Measurements from ENCODE around the gene WNT2.

DNA sequence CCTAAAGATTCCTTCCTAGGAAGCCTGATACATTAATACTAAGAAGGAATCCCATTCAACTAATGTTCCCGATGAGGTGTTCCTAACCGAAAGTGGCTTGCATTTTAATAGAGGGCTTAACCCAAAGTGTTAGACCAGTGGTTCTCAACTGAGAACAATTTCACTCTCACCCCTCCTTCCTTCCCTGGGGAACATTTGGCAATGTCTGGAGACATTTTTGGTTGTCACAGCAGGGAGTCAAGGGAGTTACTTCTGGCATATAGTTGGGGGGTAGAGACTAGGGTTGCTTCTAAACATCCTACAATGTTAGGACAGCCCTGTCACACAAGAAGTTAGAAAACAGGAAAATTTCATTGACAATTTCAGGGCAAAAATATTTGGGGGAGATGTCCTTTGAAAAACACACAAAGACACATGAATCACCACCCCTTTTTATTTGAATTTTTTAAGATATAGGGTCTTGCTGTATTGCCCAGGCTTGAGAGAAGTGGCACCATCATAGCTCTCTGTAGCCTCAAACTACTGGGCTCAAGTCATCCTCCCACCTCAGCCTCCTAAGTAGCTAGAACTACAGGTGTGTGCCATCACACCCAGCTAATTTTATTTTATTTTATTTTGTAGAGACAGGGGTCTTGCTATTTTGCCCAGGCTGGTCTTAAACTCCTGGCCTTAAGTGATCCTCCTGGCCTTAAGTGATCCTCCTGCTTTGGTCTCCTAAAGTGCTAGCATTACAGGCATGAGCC lies 50.7 kb downstream of the WNT2 start:
- no peak for TF ChIP-seq SMC3 (conservative IDR thresholded peaks at IDR 0.05; ENCODE audit: poor library complexity)
- TF ChIP-seq, protein P1, sequence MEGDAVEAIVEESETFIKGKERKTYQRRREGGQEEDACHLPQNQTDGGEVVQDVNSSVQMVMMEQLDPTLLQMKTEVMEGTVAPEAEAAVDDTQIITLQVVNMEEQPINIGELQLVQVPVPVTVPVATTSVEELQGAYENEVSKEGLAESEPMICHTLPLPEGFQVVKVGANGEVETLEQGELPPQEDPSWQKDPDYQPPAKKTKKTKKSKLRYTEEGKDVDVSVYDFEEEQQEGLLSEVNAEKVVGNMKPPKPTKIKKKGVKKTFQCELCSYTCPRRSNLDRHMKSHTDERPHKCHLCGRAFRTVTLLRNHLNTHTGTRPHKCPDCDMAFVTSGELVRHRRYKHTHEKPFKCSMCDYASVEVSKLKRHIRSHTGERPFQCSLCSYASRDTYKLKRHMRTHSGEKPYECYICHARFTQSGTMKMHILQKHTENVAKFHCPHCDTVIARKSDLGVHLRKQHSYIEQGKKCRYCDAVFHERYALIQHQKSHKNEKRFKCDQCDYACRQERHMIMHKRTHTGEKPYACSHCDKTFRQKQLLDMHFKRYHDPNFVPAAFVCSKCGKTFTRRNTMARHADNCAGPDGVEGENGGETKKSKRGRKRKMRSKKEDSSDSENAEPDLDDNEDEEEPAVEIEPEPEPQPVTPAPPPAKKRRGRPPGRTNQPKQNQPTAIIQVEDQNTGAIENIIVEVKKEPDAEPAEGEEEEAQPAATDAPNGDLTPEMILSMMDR (IDR thresholded peaks at IDR 0.05; ENCODE audit: poor library complexity, severe bottlenecking), result no peak
